Fibroblast of the aortic adventitia (primary cell): ENCODE measurements around the gene WNT6. TPM values are rescaled to one million over a fixed set of nuclear protein-coding genes. Genes with fewer than 3 reads are reported as not detected.
A peak's percentile ranks its signal among the peaks of the same experiment; 100 is the strongest.

Experiments used
- DNase-seq: peaks from one replicate; pipeline ENCODE4 v3.0.0-alpha.2; 2010; ENCODE audit warnings: low read depth
- H3K4me3 ChIP-seq: 2 replicates; pipeline ENCODE4 v1.5.1; 2011; ENCODE audit warnings: low read depth, mild to moderate bottlenecking, control low read depth, low read length, moderate library complexity
- CTCF ChIP-seq: IDR thresholded peaks from 2 replicates; pipeline ENCODE4 v1.5.1; 2011; ENCODE audit warnings: mild to moderate bottlenecking, low read length, control low read depth, inconsistent platforms; ENCODE audit not compliant: insufficient read depth
- total RNA-seq: library from RNA; depleted of rRNA; stranded (reverse); fragments of >200 nt; gene quantifications from 2 replicates; pipeline ENCODE4 v1.2.3, GENCODE V29; 2012; ENCODE audit warnings: low replicate concordance

The WNT6 gene
- total RNA-seq, 1 donor: not detected

GRCh38 chr2:218850796-218851195, 8.8 kb upstream of the WNT6 start:
- DNase-seq: no peak

DNA sequence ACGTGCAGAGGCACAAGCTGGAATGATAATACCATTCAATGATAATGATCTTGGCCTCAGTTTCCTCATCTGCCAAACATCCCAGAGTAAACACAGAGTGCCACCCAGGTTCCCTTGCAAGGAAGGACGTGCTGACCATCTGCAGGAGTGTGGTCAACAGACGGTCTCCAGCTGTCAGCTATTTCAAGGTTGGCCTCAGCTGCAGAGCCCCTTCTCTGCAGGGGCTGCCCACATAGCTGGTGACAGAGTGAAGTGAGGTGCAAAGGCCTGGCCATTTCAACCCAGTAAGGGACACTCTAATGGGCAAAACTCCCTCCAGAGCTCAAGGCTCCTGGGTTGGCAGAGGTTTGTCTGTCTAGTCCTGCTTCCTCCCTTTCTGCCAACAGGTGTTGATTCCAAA, 8.3 kb upstream of the WNT6 start:
- DNase-seq: no peak
- no peak overlapping the region for H3K4me3 ChIP-seq
- no peak for TF ChIP-seq CTCF

More at GRCh38 chr2:218850796-218851195, 8.8 kb upstream of the WNT6 start:
- H3K4me3 ChIP-seq: no peak overlapping the region
- TF ChIP-seq CTCF: no peak

DNA sequence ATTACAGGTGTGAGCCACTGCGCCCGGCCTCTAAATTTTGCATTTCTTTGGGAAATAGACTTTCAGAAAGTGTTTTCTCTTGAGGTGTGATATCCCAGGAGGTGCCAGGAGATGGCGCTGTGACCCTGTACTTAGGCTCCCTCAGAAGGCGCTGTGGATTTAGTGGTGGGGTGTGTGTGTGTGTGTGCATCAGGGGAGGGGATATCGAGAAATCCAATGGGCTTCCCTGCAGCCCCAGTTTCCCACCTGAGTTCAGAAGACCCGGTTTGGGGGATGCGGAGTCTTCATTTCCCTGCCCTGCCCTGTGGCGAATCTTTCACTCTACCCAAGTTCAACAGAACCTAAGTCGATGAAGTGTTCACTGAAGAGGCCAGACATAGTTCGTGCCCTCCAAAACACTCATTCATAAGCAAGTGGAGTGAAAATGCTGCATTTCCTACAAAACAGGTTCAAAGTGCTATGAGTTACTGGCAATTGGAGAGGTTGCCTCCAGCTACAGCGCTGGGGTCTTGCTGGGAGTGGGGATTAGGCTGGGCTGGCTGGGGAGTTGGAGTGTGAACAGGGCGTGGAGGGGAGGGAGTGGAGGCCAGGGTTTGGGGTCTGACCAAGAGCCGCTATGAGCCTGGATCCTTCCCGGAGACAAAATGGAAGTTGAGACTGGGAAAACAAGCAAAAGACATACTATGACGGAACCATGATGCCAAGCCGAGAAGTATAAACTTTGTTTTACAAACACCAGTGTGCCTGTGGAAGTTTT, 6.5 kb upstream of the WNT6 start:
- peak; percentile 62 for DNase-seq
- H3K4me3 ChIP-seq: no peak overlapping the region
- TF ChIP-seq CTCF: peak; percentile 78

DNA sequence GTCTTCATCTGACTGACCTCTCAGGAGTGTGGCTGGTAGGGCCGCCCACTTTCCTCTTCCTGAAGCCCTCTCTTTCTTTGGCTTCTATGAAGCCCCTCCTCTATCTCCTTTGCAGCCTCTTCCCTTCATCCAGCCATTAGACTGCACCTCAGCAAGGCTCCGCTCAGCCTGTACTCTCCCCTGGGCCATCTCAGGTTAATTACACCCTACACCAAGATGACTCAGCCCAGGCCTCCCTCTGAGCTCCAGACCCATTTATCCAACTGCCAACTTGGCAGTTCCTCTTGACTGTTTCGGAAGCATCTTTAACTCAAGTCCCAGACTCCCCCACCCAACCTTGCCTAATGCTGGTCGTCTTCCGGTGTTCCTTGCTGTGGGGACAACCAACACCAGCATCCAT, 5.8 kb upstream of the WNT6 start:
- no peak for TF ChIP-seq CTCF
- no peak overlapping the region for H3K4me3 ChIP-seq
- no peak for DNase-seq

DNA sequence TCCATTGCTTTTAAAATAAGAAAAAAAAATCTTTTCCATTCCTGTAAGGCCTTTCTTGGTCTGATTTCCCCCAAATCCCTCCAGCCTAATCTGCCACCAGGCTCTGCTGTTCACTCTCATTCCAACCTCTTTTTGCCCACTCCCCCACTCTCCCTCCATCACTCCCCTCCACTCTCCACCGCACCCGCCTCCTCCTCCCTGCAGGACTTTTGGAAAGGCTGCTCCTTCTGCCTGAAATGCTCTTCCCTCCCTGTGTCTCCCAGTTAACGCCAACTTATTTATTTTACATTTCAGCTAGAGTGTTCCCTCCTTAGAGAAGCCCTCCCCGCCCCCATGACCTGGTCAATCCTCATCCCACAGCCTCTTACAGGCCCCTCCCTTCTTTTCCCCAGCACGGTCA, 4.7 kb upstream of the WNT6 start:
- no peak for TF ChIP-seq CTCF

GRCh38 chr2:218855305-218856166, 4.1 kb upstream of the WNT6 start:
- DNase-seq: no peak
- no peak overlapping the region for H3K4me3 ChIP-seq
- TF ChIP-seq CTCF: no peak

More for the DNA sequence above, 4.7 kb upstream of the WNT6 start:
- no peak overlapping the region for H3K4me3 ChIP-seq
- no peak for DNase-seq
